B cell (primary cell): ENCODE results near the gene RAB17. TPM values are rescaled to one million over a fixed set of nuclear protein-coding genes. Genes with fewer than 3 reads are reported as not detected.

Experiments
- ATAC-seq: fragments of 200-7000 bp; cut with Tn5 transposase; one replicate; pipeline ENCODE4 v1.10.0; 2021; ENCODE audit warnings: low read depth, mild to moderate bottlenecking, moderate number of reproducible peaks, moderate library complexity
- CTCF ChIA-PET: fragments of 350-600 bp; sonication (Branson Sonifier 250); formaldehyde crosslinking; loops from one replicate; lab custom pipeline; 2021; ENCODE audit warnings: antibody characterized with exemption, inconsistent platforms; lab: Charles Lee
- POLR2A ChIA-PET: fragments of 350-600 bp; sonication (Branson Sonifier 250); formaldehyde crosslinking; loops from one replicate; lab custom pipeline; 2021; ENCODE audit warnings: antibody characterized with exemption; lab: Charles Lee
- DNase-seq: peaks from one replicate; pipeline ENCODE4 v3.0.0; 2013
- H2AFZ ChIP-seq: 2 replicates; pipeline ENCODE4 v1.6.1; 2012; ENCODE audit warnings: mild to moderate bottlenecking, low read depth, low read length; ENCODE audit not compliant: insufficient read depth, poor library complexity, severe bottlenecking
- H3K27ac ChIP-seq, 2 donors: 1 replicate in 1 of 2; 2 replicates in 1 of 2; pipeline ENCODE4 v1.5.1; 2012 to 2013; ENCODE audit warnings: low read length in 2 of 2, mild to moderate bottlenecking in 2 of 2, moderate library complexity in 1 of 2
- H3K27me3 ChIP-seq, 4 experiments: fragments of 200-600 bp in 1 of 4; sonication (generic) in 1 of 4; replicated peaks in 1 of 4; 1 replicate in 2 of 4; 2 replicates in 2 of 4; pipeline versions ENCODE4 v1.6.1 to v1.7.0; 2013 to 2016; ENCODE audit warnings: low read length in 3 of 4, mild to moderate bottlenecking in 2 of 4, mixed read lengths in 1 of 4, moderate library complexity in 1 of 4; ENCODE audit not compliant: insufficient read depth in 4 of 4, control insufficient read depth in 3 of 4; ENCODE audit errors: control extremely low read depth in 1 of 4
- H3K36me3 ChIP-seq, 2 experiments: replicated peaks in 1 of 2; 1 replicate in 1 of 2; 2 replicates in 1 of 2; pipeline versions ENCODE4 v1.6.1 to v1.7.1; 2013; ENCODE audit warnings: low read length in 1 of 2; ENCODE audit not compliant: insufficient read depth in 2 of 2, control insufficient read depth in 1 of 2; ENCODE audit errors: control extremely low read depth in 1 of 2, extremely low read depth in 1 of 2
- H3K4me1 ChIP-seq, 2 donors: fragments of 200-600 bp in 1 of 2; sonication (generic) in 1 of 2; 1 replicate in 1 of 2; 2 replicates in 1 of 2; pipeline versions ENCODE4 v1.5.1 to v1.6.1; 2013 to 2017; ENCODE audit warnings: low read length in 2 of 2; ENCODE audit not compliant: control insufficient read depth in 2 of 2, insufficient read depth in 2 of 2
- H3K4me2 ChIP-seq: replicated peaks from 2 replicates; pipeline ENCODE3; 2012; ENCODE audit warnings: mild to moderate bottlenecking, low read depth, low read length; ENCODE audit not compliant: poor library complexity, severe bottlenecking
- H3K4me3 ChIP-seq, 5 experiments: fragments of 200-600 bp in 1 of 5; sonication (generic) in 1 of 5; 1 replicate in 3 of 5; 2 replicates in 2 of 5; pipeline versions ENCODE4 v1.5.1 to v1.7.0; 2011 to 2016; ENCODE audit warnings: low read length in 4 of 5, mild to moderate bottlenecking in 4 of 5, low read depth in 2 of 5, control low read depth in 1 of 5, moderate library complexity in 1 of 5; ENCODE audit not compliant: insufficient read depth in 1 of 5; ENCODE audit errors: control extremely low read depth in 1 of 5, extremely low read depth in 1 of 5
- H3K79me2 ChIP-seq: fragments of 200-600 bp; sonication (generic); one replicate; pipeline ENCODE4 v1.6.0; 2016; ENCODE audit warnings: low read length; ENCODE audit not compliant: control insufficient read depth, insufficient read depth
- H3K9ac ChIP-seq: fragments of 200-600 bp; sonication (generic); 2 replicates; pipeline ENCODE4 v1.6.1; 2017; ENCODE audit warnings: mild to moderate bottlenecking, low read length, moderate library complexity
- H3K9me3 ChIP-seq, 3 donors: one replicate each; pipeline versions ENCODE4 v1.6.1 to v1.7.1; 2013; ENCODE audit warnings: low read length in 2 of 3; ENCODE audit not compliant: control insufficient read depth in 2 of 3, insufficient read depth in 1 of 3; ENCODE audit errors: control extremely low read depth in 1 of 3
- H4K20me1 ChIP-seq: 2 replicates; pipeline ENCODE4 v1.6.0; 2012; ENCODE audit warnings: mild to moderate bottlenecking, low read length; ENCODE audit not compliant: insufficient read depth, control insufficient read depth, poor library complexity, severe bottlenecking
- H3K27ac Mint-ChIP-seq: one replicate; pipeline ENCODE4 v1.8.0; 2021; ENCODE audit warnings: mixed read lengths
- H3K27me3 Mint-ChIP-seq: one replicate; pipeline ENCODE4 v1.8.0; 2021; ENCODE audit warnings: mixed read lengths
- H3K4me1 Mint-ChIP-seq: one replicate; pipeline ENCODE4 v1.8.0; 2021; ENCODE audit warnings: mixed read lengths
- H3K4me3 Mint-ChIP-seq: one replicate; pipeline ENCODE4 v1.8.0; 2021; ENCODE audit warnings: mixed read lengths
- H3K9me3 Mint-ChIP-seq: one replicate; pipeline ENCODE4 v1.8.0; 2022; ENCODE audit warnings: mixed read lengths; ENCODE audit not compliant: insufficient read depth
- CTCF ChIP-seq: fragments of 200-600 bp; IDR thresholded peaks from one replicate; pipeline ENCODE4 v1.8.0; 2022; ENCODE audit warnings: antibody characterized with exemption, mild to moderate bottlenecking
- EZH2 ChIP-seq: IDR thresholded peaks from 2 replicates; pipeline ENCODE4 v1.6.1; 2012; ENCODE audit warnings: borderline replicate concordance, low read depth, mild to moderate bottlenecking, moderate library complexity, low read length; ENCODE audit not compliant: insufficient read depth, poor library complexity, severe bottlenecking
- WGBS: methylation state at CpG from one replicate; pipeline ENCODE4 v1.1.5; 2013; ENCODE audit warnings: missing lambda C conversion rate; ENCODE audit not compliant: insufficient coverage; 5-methylcytosine and 5-hydroxymethylcytosine counted together
- intact Hi-C: fragments of 100-400 bp; cut with micrococcal nuclease; formaldehyde crosslinking; loops from one replicate; pipeline ENCODE4 v1.10.0; 2022
- polyA plus RNA-seq: library from polyadenylated mRNA; depleted of rRNA; stranded (reverse); fragments of >200 nt; gene quantifications from 2 replicates; pipeline ENCODE4 v1.2.3, GENCODE V29; 2012
- total RNA-seq, 2 donors: library from RNA; stranded (reverse); fragments of 120-200 nt in 1 of 2; gene quantifications; 1 replicate in 1 of 2; 2 replicates in 1 of 2; pipeline versions ENCODE4 v1.2.3 to v1.2.4, GENCODE V29; 2013 to 2022

Gene RAB17
- total and polyA plus RNA-seq, 2 donors (not counting 1 experiment from before 2014, with no cell fraction given), result not detected

DNA sequence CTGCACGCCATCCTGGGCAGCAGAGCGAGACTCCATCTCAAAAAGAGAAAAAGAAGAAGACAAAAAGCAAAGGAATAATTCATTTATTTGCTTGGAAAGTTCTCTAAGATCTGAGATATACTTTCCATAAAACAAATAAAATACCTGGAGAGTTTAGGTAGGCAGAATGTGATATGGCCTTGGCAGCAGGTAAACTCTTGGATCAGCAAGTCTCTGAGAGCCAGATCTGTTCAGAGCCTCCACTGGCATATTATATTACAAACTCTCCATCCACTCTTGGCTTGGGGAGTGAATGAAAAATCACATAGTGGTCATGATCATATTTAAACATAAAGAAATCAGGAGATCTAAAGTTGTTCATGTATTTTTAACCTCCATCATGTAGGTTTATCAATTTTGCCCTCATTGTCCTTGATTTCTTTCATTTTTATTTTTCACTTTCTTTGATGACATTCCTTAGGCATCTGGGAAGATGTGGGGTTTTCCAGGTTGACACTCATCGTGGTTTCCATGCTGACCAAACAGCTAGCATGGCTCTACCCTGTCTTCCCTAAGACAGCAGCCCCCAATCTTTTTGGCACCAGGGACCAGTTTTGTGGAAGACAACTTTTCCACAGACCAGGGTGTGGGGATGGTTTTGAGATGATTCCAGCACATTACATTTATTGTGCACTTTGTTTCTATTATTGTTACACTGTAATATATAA is 47.0 kb upstream of the RAB17 start:
- Mint-ChIP-seq H3K27ac (no peak overlapping the region), H3K9me3 (peaks cover 7% of the 10 kb centered on the region), H3K4me3 (no peak overlapping the region), H3K27me3 (peaks cover 40% of the 10 kb centered on the region), H3K4me1 (no peaks in the 10 kb centered on the region)
- no peak overlapping the region for H3K9ac ChIP-seq
- peaks cover 0 to 14% (median 5%) of the 10 kb centered on the region in 4 experiments for H3K27me3 ChIP-seq
- no peak for TF ChIP-seq CTCF
- no peak for TF ChIP-seq EZH2
- intact Hi-C loops, result no loop called here
- H3K79me2 ChIP-seq, result no peaks in the 10 kb centered on the region
- DNase-seq (no peak), ATAC-seq (no peak)
- H3K27ac ChIP-seq, result no peak overlapping the region
- no peak overlapping the region for H2AFZ ChIP-seq
- no peaks in the 10 kb centered on the region for H3K36me3 ChIP-seq
- H3K4me1 ChIP-seq, result no peaks in the 10 kb centered on the region
- peaks cover 0 to 3% (median 0%) of the 10 kb centered on the region in 3 donors for H3K9me3 ChIP-seq
- ChIA-PET CTCF (interaction anchor here (0.7 to 1.2 kb wide), 2 partner anchors 38 to 107 kb away, joined by 3 to 4 read pairs; no protein-coding TSS in a partner anchor), POLR2A (no interaction called here)
- no peak overlapping the region for H3K4me3 ChIP-seq
- no peaks in the 10 kb centered on the region for H4K20me1 ChIP-seq
- no CpG with 5 or more reads among the region's 3 CpGs for WGBS
- no peak overlapping the region for H3K4me2 ChIP-seq

DNA sequence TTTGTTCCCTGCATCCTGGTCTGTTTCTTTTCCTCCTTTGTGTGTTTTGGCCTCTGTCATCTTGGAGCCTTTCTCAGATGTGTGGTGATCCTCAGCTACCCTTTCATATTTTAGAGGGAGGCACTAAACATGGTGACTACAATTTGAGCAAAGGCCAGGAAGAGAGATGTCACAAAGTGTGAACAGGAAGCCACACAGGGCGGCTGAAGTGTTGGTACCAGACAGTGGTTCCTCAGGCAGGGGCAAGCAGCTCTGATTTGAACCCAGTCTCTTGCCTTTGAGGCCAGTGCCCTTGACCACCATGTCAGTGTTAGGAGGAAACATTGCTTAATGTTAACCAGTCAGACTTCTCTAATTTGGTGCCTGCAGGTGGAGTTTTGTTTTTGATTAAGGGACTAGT is 46.0 kb upstream of the RAB17 start:
- Histone ChIP-seq H3K9me3 (peaks cover 0 to 3% (median 0%) of the 10 kb centered on the region in 3 donors), H2AFZ (no peak overlapping the region), H3K9ac (no peak overlapping the region), H3K79me2 (no peaks in the 10 kb centered on the region), H3K4me1 (peaks cover 0 to 2% of the 10 kb centered on the region in 2 donors), H3K27ac (no peak overlapping the region), H4K20me1 (no peaks in the 10 kb centered on the region), H3K27me3 (peaks cover 0 to 20% (median 6%) of the 10 kb centered on the region in 4 experiments), H3K4me3 (no peak overlapping the region), H3K4me2 (no peak overlapping the region), H3K36me3 (no peaks in the 10 kb centered on the region)
- WGBS, result 10% methylated on average over 1 of the region's 1 CpG
- DNase-seq (no peak), ATAC-seq (no peak)
- TF ChIP-seq CTCF (no peak), EZH2 (no peak)
- Mint-ChIP-seq H3K4me1 (peaks cover under 1% of the 10 kb centered on the region), H3K27ac (no peak overlapping the region), H3K4me3 (no peak overlapping the region), H3K9me3 (peaks cover 7% of the 10 kb centered on the region), H3K27me3 (peaks cover 42% of the 10 kb centered on the region)
- ChIA-PET POLR2A (no interaction called here), CTCF (interaction anchor here (0.8 to 1.0 kb wide), 2 partner anchors 55 to 124 kb away, joined by 3 read pairs; no protein-coding TSS in a partner anchor)
- intact Hi-C loops, result no loop called here
